Adrenal gland (tissue), 5 donors: Measurements from ENCODE around the gene BRAT1.

Experiments used
- CTCF ChIP-seq, 6 experiments: fragments of 450-650 bp in 4 of 6; fragments of 200-600 bp in 2 of 6; sonication (generic) in 1 of 6; IDR thresholded peaks; 1 replicate in 5 of 6; 2 replicates in 1 of 6; pipeline versions ENCODE4 v1.5.1 to v1.8.0; 2016 to 2021; ENCODE audit warnings: antibody characterized with exemption in 6 of 6, mild to moderate bottlenecking in 2 of 6, moderate library complexity in 1 of 6
- POLR2A ChIP-seq, 2 donors: fragments of 450-650 bp; IDR thresholded peaks; one replicate each; pipeline ENCODE4 v1.6.1; 2017; ENCODE audit warnings: antibody characterized with exemption in 2 of 2, mild to moderate bottlenecking in 2 of 2, moderate library complexity in 1 of 2
- donor health status: DM: no; HTN: no; CAD: no.

DNA sequence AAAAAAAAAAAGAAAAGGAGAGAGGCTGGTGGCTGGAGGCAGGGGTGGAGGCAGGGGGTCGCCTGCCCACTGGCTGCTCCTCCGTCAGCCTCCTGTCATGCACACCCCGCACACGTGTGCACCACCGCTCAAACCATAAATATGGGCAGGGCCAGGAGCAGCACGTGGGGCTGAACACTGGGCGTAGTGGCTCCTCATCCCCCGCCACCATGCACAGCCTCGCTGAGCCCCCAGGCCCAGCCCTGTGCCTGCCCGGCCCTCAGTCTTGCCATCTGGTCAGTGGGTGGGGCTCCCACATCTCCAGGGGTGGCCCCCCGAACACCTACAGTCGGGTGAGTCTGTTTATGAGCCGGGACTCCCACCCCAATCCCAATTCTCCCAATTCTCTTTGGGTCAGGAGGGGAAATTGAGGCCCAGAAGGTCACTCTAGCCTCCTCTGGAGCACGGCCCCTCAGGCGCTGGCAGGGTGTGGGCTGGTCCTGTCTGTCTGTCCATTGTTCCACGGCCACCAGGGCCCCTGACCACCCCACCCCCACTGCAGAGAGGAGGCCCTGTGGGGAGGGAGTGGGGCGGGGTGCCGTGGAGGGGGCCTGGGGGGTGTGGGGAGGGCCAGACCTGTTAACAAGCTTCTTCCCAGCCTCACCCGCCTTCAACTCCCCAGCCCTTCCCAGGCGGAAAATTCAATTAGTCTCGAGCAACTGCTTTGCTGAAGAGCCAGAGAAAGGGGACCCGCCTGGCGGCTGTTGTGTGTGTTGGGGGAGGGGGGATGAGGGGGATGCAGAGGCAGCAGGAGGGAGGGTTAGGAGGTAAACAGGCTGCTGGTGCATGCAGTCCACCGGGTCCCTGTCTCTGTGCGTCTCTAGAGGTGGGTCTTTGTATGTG is 59.7 kb downstream of the BRAT1 start:
- TF ChIP-seq CTCF (IDR thresholded peaks at IDR 0.05) (no peak), POLR2A (IDR thresholded peaks at IDR 0.05) (no peak)
